ENCODE results near the gene LTN1. TPM values are rescaled to one million over a fixed set of nuclear protein-coding genes. Genes with fewer than 3 reads are reported as not detected.

The LTN1 gene
- total RNA-seq, 1 experiment from 2014 or later, result 27.1 TPM

DNA sequence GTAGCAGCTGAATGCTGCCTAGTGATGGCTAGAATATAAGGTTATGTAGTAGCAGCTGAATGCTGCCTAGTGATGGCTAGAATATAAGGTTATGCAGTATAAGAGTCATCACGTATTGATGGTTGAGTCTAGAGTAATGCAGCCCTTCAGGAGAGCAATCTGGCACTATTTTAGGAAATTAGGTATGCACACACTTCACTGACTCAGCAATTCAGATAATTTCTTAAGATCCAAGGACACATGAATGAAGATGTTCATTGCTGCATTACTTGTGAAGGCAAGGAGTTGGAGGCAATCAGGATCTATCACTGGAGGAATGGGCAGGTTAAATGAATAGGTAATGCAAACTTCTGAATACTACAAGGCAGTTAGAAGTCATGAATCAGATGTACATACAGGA, 13.6 kb downstream of the LTN1 start:
- POLR2A ChIA-PET, result no interaction called here
- BruUV-seq (replicated peaks), result no TSS peak
- no peaks in the 10 kb centered on the region for H3K9me3 Mint-ChIP-seq (ENCODE audit: unreplicated experiment)
- no peaks in the 10 kb centered on the region for H3K27me3 Mint-ChIP-seq (ENCODE audit: insufficient read depth, unreplicated experiment)
- H3K4me1 Mint-ChIP-seq (ENCODE audit: insufficient read depth, unreplicated experiment), result no peaks in the 10 kb centered on the region
- H3K27ac Mint-ChIP-seq (ENCODE audit: low read depth, unreplicated experiment), result no peak overlapping the region
- H3K4me3 Mint-ChIP-seq (ENCODE audit: unreplicated experiment), result no peak overlapping the region
- H3K36me3 Mint-ChIP-seq (ENCODE audit: insufficient read depth, unreplicated experiment), result peaks cover 81% of the 10 kb centered on the region
- CTCF ChIA-PET, result interaction anchor here (1.2 kb wide), 1 partner anchor 50 kb away, joined by 3 read pairs; no protein-coding TSS in a partner anchor
- no peak for DNase-seq (ENCODE audit: unreplicated experiment)
- intact Hi-C loops (cut with micrococcal nuclease), result no loop called here
- TF ChIP-seq, protein P1, sequence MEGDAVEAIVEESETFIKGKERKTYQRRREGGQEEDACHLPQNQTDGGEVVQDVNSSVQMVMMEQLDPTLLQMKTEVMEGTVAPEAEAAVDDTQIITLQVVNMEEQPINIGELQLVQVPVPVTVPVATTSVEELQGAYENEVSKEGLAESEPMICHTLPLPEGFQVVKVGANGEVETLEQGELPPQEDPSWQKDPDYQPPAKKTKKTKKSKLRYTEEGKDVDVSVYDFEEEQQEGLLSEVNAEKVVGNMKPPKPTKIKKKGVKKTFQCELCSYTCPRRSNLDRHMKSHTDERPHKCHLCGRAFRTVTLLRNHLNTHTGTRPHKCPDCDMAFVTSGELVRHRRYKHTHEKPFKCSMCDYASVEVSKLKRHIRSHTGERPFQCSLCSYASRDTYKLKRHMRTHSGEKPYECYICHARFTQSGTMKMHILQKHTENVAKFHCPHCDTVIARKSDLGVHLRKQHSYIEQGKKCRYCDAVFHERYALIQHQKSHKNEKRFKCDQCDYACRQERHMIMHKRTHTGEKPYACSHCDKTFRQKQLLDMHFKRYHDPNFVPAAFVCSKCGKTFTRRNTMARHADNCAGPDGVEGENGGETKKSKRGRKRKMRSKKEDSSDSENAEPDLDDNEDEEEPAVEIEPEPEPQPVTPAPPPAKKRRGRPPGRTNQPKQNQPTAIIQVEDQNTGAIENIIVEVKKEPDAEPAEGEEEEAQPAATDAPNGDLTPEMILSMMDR (IDR thresholded peaks at IDR 0.05; ENCODE audit: unreplicated experiment), result no peak

DNA sequence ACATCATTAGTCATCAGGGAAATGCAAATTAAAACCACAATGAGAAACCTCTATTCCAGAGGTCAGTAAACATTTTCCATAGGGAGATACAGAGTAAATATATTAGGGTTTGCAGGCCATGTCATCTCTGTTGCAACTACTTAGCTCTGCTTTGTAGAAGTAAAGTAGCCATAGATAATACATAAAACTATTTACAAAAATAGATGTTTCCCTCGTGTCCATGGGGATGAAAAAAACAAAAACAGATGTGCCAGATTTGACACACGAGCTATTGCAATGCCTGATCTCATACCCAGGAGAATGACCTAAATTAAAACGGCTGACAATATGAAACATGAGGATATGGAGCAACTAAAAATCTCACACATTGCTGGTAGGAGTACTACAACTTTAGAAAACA, 17.3 kb downstream of the LTN1 start:
- no peak for DNase-seq (ENCODE audit: unreplicated experiment)
- no peaks in the 10 kb centered on the region for H3K4me1 Mint-ChIP-seq (ENCODE audit: insufficient read depth, unreplicated experiment)
- no peak overlapping the region for H3K27ac Mint-ChIP-seq (ENCODE audit: low read depth, unreplicated experiment)
- no peaks in the 10 kb centered on the region for H3K27me3 Mint-ChIP-seq (ENCODE audit: insufficient read depth, unreplicated experiment)
- peaks cover 73% of the 10 kb centered on the region for H3K36me3 Mint-ChIP-seq (ENCODE audit: insufficient read depth, unreplicated experiment)
- POLR2A ChIA-PET, result no interaction called here
- no TSS peak for BruUV-seq (replicated peaks)
- intact Hi-C loops (cut with micrococcal nuclease), result no loop called here
- TF ChIP-seq, protein P1 (IDR thresholded peaks at IDR 0.05; ENCODE audit: unreplicated experiment), result no peak
- no peak overlapping the region for H3K4me3 Mint-ChIP-seq (ENCODE audit: unreplicated experiment)
- CTCF ChIA-PET, result interaction anchor here (0.6 to 1.4 kb wide), 3 partner anchors 9 to 623 kb away, joined by 3 to 4 read pairs (median 4); no protein-coding TSS in a partner anchor
- H3K9me3 Mint-ChIP-seq (ENCODE audit: unreplicated experiment), result peaks cover 8% of the 10 kb centered on the region

DNA sequence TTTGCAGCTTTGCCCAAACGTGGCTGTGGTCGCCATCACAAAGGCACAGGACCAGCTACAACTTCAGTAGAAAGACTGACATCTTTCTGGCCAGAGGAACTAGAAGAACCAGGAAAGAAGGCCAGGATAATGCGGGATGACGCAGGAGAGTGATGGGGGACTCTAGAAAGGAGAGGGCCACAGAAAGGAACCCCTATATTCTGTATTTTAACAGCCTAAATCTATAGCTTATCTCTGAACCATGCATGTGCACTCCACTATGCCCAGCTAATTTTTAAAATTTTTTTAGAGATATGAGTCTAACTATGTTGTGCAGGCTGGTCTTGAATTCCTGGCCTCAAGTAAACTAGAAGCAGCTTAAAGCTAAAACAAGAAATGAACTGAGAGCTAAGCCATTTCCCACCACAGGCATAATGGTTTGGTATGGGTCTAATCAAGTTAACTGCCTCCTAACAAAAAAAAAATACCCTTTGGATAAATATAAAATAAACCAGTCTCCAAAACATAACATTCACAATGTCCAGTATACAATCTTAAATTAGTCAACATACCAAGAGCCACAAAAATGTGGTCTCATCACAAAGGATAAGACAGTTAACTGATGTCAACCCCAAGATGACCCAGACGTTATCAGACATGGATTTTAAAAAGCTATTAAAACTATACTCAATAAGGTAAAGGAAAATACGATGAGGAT, 18.0 kb downstream of the LTN1 start:
- Mint-ChIP-seq H3K27me3 (ENCODE audit: insufficient read depth, unreplicated experiment) (no peaks in the 10 kb centered on the region), H3K4me3 (ENCODE audit: unreplicated experiment) (no peak overlapping the region), H3K27ac (ENCODE audit: low read depth, unreplicated experiment) (no peak overlapping the region), H3K9me3 (ENCODE audit: unreplicated experiment) (peaks cover 8% of the 10 kb centered on the region), H3K4me1 (ENCODE audit: insufficient read depth, unreplicated experiment) (no peaks in the 10 kb centered on the region), H3K36me3 (ENCODE audit: insufficient read depth, unreplicated experiment) (peaks cover 74% of the 10 kb centered on the region)
- DNase-seq (ENCODE audit: unreplicated experiment), result no peak
- intact Hi-C loops (cut with micrococcal nuclease), result no loop called here
- POLR2A ChIA-PET, result interaction anchor here (1.0 kb wide), 1 partner anchor 51 kb away, joined by 3 read pairs; no protein-coding TSS in a partner anchor
- BruUV-seq (replicated peaks), result no TSS peak
- CTCF ChIA-PET, result interaction anchor here (0.6 to 1.4 kb wide), 4 partner anchors 10 to 96 kb away, joined by 3 to 4 read pairs (median 4); no protein-coding TSS in a partner anchor
- TF ChIP-seq, protein P1 (IDR thresholded peaks at IDR 0.05; ENCODE audit: unreplicated experiment), result no peak

DNA sequence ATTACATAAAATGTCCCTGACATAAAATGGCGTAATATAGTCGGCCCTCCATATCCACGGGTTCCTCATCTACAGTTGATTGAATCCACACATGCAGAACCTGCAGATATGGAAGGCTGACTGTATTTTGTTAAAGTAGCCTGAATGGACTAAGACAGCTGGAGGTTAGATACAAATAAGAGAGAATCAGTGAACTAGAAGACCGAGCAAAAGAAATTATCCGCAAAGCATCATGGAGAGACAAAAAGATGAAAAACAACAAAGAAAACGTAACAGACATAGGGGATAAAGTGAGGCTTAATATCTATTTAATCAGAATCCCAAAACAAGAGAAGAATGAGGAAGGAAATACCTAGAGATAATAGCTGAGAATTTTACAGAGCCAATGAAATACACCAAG, 20.3 kb downstream of the LTN1 start:
- ChIA-PET CTCF (no interaction called here), POLR2A (no interaction called here)
- peaks cover 78% of the 10 kb centered on the region for H3K36me3 Mint-ChIP-seq (ENCODE audit: insufficient read depth, unreplicated experiment)
- H3K4me3 Mint-ChIP-seq (ENCODE audit: unreplicated experiment), result no peak overlapping the region
- H3K9me3 Mint-ChIP-seq (ENCODE audit: unreplicated experiment), result peaks cover 8% of the 10 kb centered on the region
- no peak overlapping the region for H3K27ac Mint-ChIP-seq (ENCODE audit: low read depth, unreplicated experiment)
- no peaks in the 10 kb centered on the region for H3K27me3 Mint-ChIP-seq (ENCODE audit: insufficient read depth, unreplicated experiment)
- TF ChIP-seq, protein P1 (IDR thresholded peaks at IDR 0.05; ENCODE audit: unreplicated experiment), result no peak
- H3K4me1 Mint-ChIP-seq (ENCODE audit: insufficient read depth, unreplicated experiment), result no peaks in the 10 kb centered on the region
- intact Hi-C loops (cut with micrococcal nuclease), result no loop called here
- BruUV-seq (replicated peaks), result no TSS peak
- no peak for DNase-seq (ENCODE audit: unreplicated experiment)
